Measurements from ENCODE around the gene PLEKHN1.

PLEKHN1 gene

GRCh38 chr1:962381-963300, 3.6 kb upstream of the PLEKHN1 start:
- TF ChIP-seq MAX (IDR thresholded peaks at IDR 0.05; ENCODE audit: low read depth, low read length), result no peak
- no peak for TF ChIP-seq POLR2A (IDR thresholded peaks at IDR 0.05; ENCODE audit: extremely low read depth, insufficient read length)
- no peak for TF ChIP-seq MYC (IDR thresholded peaks at IDR 0.05; ENCODE audit: low read depth, low read length)
- no peak for TF ChIP-seq CTCF (IDR thresholded peaks at IDR 0.05; ENCODE audit: low read depth, low read length)
- DNase-seq (ENCODE audit: low read depth), result no peak
- H3K4me3 ChIP-seq (ENCODE audit: low read depth, low read length), result no peak overlapping the region

- DNase-seq (ENCODE audit: low read depth), result no peak
- H3K4me3 ChIP-seq (ENCODE audit: low read depth, low read length), result no peak overlapping the region
- TF ChIP-seq CTCF (IDR thresholded peaks at IDR 0.05; ENCODE audit: low read depth, low read length) (no peak), POLR2A (IDR thresholded peaks at IDR 0.05; ENCODE audit: extremely low read depth, insufficient read length) (no peak), MYC (IDR thresholded peaks at IDR 0.05; ENCODE audit: low read depth, low read length) (no peak), MAX (IDR thresholded peaks at IDR 0.05; ENCODE audit: low read depth, low read length) (no peak)
These were observed 3.0 kb upstream of the PLEKHN1 start for GRCh38 chr1:963301-963651.

- no peak for TF ChIP-seq MYC (IDR thresholded peaks at IDR 0.05; ENCODE audit: low read depth, low read length)
- no peak for TF ChIP-seq CTCF (IDR thresholded peaks at IDR 0.05; ENCODE audit: low read depth, low read length)
- no peak for TF ChIP-seq POLR2A (IDR thresholded peaks at IDR 0.05; ENCODE audit: extremely low read depth, insufficient read length)
- TF ChIP-seq MAX (IDR thresholded peaks at IDR 0.05; ENCODE audit: low read depth, low read length), result no peak
- no peak overlapping the region for H3K4me3 ChIP-seq (ENCODE audit: low read depth, low read length)
- DNase-seq (ENCODE audit: low read depth), result no peak
These were observed 2.3 kb upstream of the PLEKHN1 start for GRCh38 chr1:963746-964525.

GRCh38 chr1:964691-965525, 1.4 kb upstream of the PLEKHN1 start:
- no peak for TF ChIP-seq CTCF (IDR thresholded peaks at IDR 0.05; ENCODE audit: low read depth, low read length)
- TF ChIP-seq POLR2A (IDR thresholded peaks at IDR 0.05; ENCODE audit: extremely low read depth, insufficient read length), result no peak
- H3K4me3 ChIP-seq (ENCODE audit: low read depth, low read length), result no peak overlapping the region
- DNase-seq (ENCODE audit: low read depth), result no peak

GRCh38 chr1:965526-966134, 652 bp upstream of the PLEKHN1 start:
- H3K4me3 ChIP-seq (ENCODE audit: low read depth, low read length), result no peak overlapping the region
- DNase-seq (ENCODE audit: low read depth), result no peak
- TF ChIP-seq POLR2A (IDR thresholded peaks at IDR 0.05; ENCODE audit: extremely low read depth, insufficient read length), result no peak
- no peak for TF ChIP-seq MYC (IDR thresholded peaks at IDR 0.05; ENCODE audit: low read depth, low read length)
- TF ChIP-seq CTCF (IDR thresholded peaks at IDR 0.05; ENCODE audit: low read depth, low read length), result no peak
